GM19324 (cell line): ENCODE data around the gene SLCO1B1.

Source experiments
- ATAC-seq: cut with Tn5 transposase; IDR thresholded peaks from one replicate; pipeline ENCODE4 v1.9.1; 2021; ENCODE audit warnings: mild to moderate bottlenecking, moderate library complexity; ENCODE audit not compliant: unreplicated experiment, low FRiP score

SLCO1B1 gene

GRCh38 chr12:21219206-21219605, 88.2 kb downstream of the SLCO1B1 start:
- no peak for ATAC-seq

- no peak for ATAC-seq
Observed at GRCh38 chr12:21220266-21220665, 89.3 kb downstream of the SLCO1B1 start.

- no peak for ATAC-seq
Observed at GRCh38 chr12:21221072-21221471, 90.1 kb downstream of the SLCO1B1 start.

- ATAC-seq = no peak
Observed at GRCh38 chr12:21221778-21222177, 90.8 kb downstream of the SLCO1B1 start.

- ATAC-seq = no peak
Observed at GRCh38 chr12:21223930-21224329, 92.9 kb downstream of the SLCO1B1 start.

GRCh38 chr12:21234395-21234794, 103.4 kb downstream of the SLCO1B1 start:
- ATAC-seq = no peak

- no peak for ATAC-seq
Observed at GRCh38 chr12:21239866-21240265, 108.9 kb downstream of the SLCO1B1 start.

- no peak for ATAC-seq
Observed at GRCh38 chr12:21248679-21249078, 117.7 kb downstream of the SLCO1B1 start.

- no peak for ATAC-seq
Observed at GRCh38 chr12:21252070-21252469, 121.1 kb downstream of the SLCO1B1 start.

GRCh38 chr12:21257172-21257571, 126.2 kb downstream of the SLCO1B1 start:
- ATAC-seq = no peak

GRCh38 chr12:21264232-21264631, 133.2 kb downstream of the SLCO1B1 start:
- ATAC-seq = no peak

GRCh38 chr12:21265932-21266331, 134.9 kb downstream of the SLCO1B1 start:
- ATAC-seq = no peak

- ATAC-seq = no peak
Observed at GRCh38 chr12:21276826-21277225, 145.8 kb downstream of the SLCO1B1 start.
